ENCODE measurements around the gene KHDC4.
"Not testable (repeated sequence)": the region's sequence is repeated elsewhere in the genome, so short reads cannot be mapped to it uniquely, and the experiment has no call there.

KHDC4 gene

DNA sequence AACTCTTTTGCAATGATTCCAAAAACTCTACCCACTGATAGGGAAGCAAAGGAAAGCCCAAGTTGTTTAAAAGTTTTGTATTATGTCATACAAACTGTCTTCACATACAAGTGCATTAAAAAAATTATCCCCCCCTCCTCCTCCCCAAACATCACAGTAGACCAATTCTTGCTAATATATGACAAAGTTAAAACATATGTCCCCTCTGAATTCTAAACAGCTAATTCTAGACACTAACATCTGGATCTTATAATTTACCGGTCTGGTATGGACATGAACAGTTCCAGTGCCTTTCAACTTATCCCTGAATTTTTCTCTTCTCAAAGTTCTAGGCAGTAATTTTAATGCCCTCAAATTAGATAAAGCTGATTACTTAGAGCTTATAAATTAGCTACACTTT lies 36.5 kb downstream of the KHDC4 start:
- no peak for DNase-seq

DNA sequence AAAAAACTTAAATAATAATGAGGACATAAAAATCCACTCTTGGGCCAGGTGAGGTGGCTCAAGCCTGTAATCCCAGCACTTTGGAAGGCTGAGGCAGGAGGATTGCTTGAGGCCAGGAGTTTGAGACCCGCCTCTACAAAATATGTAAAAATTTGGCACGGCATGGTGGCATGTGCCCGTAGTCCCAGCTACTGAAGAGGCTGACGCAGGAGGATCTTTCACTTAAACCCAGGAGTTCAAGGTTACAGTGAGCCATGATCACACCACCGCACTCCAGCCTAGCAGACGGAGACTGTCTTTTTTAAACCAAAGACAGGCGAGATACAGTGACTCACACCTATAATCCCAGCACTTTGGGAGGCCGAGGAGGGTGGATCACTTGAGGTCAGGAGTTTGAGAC lies 37.7 kb downstream of the KHDC4 start:
- not testable (repeated sequence) for DNase-seq

DNA sequence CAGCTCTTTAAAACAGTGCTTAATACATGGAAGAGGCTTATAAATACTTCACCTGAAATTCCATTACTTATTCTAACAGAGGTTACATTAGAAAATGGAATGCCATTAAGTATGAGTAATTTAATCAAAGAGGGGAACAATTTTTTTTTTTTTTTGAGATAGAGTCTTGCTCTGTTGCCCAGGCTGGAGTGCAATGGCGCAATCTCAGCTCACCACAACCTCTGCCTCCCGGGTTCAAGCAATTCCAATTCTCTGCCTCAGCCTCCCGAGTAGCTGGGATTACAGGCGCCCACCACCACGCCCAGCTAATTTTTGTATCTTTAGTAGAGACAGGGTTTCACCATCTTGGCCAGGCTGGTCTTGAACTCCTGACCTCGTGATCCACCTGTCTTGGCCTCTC lies 38.6 kb downstream of the KHDC4 start:
- not testable (repeated sequence) for DNase-seq

DNA sequence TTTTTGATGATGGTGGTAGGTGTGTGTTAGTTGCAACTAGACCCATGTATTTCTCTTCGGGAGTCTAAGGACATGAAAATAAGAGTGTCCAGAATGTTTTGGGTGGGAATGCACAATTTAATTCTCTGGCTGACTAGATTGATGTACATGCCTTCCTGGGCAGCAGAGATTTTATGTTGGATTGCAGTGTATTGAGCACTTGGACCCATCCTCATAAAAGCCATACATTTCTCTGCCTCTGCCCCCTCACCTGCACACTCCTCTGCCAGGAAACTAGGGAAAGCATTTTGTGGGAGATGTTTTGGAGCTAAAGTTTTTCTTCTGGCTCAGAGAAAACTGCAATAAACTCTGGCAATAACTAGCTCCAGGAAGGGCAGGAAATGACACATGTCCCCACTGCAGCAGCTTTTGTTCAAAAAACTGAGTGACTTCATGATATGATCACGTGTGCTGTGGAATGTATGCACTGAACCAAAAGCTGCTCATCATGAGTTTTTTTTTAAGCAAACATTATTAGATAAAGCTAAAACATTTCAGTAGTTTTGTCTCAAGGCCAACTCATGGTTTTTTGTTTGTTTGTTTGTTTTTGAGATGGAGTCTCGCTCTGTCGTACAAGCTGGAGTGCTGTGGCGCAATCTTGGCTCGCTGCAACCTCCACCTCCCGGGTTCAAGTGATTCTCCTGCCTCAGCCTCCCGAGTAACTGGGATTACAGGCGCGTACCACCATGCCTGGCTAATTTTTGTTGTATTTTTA lies 40.6 kb downstream of the KHDC4 start:
- no peak for DNase-seq

DNA sequence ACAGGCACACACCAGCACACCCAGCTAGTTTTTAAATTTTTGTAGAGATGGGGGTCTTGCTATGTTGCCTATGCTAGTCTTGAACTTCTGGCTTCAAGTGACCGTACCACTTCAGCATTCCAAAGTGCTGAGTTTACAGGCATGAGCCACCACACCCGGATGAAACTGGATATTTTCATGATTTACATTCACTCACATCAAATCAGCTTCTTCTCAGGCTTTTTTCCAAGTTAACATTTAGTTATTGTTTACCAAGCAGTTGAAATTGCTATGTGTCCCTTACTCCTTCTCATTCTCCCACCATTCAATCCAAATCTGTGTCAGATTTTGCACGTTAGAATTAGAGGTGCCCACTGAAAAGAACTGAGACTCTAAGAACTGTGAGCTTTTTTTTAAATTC lies 41.4 kb downstream of the KHDC4 start:
- DNase-seq, result no peak

DNA sequence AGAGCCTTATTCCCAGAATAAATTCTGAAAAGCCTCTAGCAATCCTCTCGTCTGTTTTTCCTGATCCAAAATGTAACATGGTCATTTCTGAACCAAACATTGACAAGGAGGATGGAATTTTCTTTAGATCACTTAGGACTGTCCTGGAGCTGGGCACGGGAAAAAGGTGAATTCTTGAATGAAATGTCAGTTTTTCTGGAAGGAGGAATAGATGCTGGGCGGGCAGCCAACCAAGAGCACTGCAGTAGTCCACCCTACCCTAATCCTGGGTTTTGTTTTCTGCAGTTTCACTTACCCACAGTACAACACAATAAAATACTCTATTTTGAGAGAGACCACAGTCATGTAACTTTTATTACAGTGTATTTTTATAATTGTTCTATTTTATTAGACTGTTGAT lies 44.0 kb downstream of the KHDC4 start:
- no peak for DNase-seq

DNA sequence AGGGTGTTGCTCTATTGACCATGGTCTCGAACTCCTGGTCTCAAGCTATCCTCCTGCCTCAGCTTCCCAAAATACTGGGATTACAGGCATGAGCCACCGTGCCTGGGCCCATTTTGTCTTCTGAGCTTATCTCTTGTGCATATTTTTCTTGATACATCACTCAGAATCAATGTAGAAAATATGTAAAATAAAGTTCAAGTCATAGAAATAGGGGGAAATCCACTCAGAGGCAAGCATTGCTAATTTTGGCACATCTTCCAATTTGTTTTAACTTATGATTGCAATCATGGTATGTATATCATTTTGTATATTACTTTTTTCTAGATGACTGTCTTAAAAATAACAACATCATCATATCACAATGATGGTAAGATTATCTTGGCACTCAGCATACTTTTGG lies 44.6 kb downstream of the KHDC4 start:
- DNase-seq, result no peak

DNA sequence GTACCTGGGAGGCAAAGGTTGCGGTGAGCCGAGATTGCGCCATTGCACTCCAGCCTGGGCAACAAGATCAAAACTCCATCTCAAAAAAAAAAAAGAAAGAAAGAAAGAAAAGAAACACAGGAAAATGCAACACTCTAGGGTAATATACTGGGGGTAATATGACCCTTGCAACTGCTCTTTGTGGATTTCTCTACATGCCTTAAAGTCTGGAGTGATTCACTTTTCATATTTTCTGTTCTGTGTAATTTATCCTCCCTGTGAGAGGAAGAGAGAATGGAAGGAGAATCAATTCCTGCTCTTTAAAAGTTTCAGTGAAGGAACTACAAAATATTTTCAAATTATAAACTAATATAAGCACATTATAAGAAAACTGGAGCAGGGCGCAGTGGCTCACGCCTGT lies 45.7 kb downstream of the KHDC4 start:
- no peak for DNase-seq

DNA sequence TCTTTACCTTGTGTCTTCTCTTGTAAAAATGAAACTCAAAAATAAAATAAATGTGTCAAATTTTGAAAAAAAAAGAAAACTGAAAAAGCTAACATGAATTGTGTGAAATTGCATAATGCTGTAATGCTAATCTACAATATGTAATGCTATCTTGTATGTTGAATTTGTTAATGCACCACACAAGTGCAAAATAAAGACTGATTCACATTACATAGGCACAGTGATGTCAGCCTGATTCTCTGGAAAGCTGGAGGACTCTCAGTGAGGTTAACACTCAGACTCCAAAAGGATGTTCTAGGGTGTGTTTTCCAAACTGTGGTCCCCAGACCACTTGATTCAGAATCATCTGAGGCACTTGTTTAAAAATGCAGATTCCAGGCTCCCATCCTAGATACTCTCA lies 49.2 kb downstream of the KHDC4 start:
- no peak for DNase-seq

DNA sequence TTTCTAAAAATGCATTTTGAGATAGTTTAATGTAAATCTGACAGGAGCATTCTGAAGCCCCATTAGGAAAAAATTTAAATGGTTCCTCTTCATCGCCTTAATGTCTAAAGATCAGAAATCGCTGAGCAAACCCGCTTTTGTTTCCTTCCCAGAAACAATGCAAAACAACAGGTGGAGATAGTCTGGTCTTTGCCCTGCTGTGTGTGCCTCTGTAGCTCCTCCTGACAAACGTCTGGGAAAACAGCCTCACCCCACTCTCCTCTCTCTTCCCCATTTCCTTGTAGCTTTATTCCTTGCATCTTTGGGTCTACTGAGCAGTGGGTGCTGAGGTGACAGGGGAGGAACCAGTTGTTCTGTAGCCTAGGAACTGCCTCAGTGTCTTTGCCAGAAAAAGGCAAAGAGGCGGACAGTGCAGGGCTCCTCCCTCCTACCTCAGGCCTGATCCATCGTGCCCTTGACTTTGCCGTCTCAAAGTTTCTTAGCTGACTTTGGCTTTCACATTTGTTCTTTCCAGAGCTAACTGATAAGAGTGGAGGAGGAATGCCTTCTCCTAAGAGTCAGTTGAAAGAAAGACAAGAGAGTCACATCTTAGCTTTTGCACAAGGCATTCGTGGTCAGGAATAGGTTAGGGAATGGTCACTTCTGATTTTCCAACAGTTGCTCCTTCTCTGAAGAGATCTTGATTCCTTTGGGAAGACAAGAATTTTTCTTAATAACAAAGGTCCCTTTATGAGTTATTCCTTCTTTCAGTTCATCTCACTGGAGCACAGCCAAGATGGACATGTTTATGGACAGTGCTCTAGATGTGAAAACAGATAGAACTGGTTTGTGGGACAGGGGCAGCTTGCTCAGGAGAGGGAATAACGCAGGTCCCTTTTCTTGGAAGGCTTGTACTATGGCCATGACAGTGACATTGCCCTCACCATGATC lies 49.9 kb downstream of the KHDC4 start:
- no peak for DNase-seq

DNA sequence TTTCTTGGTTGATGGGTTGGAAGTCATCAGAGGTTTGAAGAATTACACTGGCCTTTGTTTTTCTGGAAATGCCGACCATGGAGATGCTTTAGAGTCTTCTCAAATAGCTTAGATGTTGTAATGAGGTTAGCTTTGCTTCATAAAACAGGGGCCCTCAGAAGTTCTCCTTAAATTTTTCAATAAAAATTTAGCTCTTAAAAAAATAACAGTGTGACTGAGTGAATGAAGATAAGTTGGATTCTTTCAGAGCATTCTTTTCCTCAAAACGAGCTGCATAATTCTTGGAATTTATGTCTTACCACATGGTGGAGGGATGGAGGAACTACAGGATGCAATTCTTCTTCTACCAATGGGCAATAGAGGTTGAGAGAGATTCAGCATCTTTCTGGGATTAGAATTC lies 51.4 kb downstream of the KHDC4 start:
- DNase-seq, result no peak

DNA sequence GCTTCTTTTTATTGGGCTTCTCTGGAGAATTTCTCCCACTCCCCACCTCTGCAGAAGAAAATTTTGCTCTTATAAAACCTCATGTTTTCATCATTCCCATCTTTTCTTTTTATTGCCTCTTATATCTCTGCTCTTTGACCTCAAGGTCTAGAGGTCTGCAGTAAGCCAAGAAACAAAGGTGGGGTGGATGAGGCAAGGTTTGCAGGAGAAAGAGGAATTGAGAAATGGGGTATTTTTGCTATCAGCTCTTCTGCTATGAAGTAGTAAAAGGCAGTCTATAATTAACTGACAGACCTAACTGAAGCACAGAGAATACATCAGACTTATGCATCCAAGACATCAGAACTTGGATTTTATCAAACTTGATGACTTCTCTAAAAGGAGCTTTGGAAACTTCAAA lies 52.0 kb downstream of the KHDC4 start:
- DNase-seq, result no peak

DNA sequence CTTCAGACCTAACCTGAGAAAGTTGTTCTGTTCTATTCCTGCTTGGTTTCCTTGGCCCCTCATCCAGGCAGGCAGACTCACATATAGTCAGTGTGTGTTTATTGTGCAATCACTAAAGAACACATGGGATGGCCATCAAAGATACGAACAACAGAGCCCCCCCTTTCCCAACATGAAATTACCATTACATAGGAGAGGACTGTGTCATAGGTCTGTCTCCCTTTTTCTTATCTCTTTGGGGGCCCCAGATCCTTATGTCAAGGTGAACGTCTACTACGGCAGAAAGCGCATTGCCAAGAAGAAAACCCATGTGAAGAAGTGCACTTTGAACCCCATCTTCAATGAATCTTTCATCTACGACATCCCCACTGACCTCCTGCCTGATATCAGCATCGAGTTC lies 53.3 kb downstream of the KHDC4 start:
- no peak for DNase-seq

DNA sequence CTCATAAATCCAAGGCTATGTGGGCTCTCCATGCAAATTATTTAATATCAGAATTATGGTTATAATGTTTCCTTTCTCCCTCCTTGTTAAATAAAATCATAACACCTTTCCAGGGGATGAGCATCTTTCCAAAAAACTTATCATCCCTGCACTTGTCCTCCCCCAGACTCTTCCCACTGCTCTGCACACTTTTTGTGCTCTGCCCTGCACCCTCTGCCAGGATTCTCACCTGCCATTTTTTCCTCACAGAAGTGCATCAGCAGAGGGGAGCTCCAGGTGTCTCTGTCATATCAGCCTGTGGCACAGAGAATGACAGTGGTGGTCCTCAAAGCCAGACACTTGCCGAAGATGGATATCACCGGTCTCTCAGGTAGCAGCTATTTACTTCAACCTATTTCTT lies 54.0 kb downstream of the KHDC4 start:
- no peak for DNase-seq

DNA sequence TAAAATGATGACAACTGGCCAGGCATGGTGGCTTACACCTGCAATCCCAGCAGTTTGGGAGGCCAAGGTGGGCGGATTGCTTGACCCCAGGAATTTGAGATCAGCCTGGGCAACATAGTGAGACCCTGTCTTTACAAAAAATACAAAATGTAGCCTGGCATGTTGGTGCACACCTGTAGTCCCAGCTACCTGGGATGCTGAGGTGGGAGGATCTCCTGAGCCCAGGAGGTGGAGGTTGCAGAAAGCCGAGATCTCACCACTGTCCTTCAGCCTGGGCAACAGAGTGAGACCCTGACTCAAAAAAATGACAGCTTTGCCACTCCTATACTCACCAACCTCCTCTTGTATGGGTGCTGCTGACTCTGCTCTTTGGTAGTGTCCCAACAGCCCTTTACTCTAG lies 56.3 kb downstream of the KHDC4 start:
- no peak for DNase-seq

DNA sequence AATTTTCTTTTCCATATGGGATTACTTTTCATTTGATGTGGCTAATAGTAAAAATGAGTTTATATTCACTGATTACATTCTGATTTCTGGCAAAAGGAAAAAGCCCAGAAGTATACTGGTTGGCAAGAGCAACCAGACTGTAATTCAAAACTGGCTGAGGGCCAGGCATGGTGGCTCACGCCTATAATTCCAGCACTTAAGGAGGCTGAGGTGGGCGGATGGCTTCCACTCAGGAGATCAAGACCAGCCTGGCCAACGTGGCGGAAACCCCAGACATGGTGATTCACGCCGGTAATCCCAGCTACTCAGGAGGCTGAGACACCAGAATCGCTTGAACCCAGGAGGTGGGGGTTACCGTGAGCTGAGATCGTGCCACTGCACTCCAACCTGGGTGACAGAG lies 60.4 kb downstream of the KHDC4 start:
- DNase-seq, result peak; percentile 15

DNA sequence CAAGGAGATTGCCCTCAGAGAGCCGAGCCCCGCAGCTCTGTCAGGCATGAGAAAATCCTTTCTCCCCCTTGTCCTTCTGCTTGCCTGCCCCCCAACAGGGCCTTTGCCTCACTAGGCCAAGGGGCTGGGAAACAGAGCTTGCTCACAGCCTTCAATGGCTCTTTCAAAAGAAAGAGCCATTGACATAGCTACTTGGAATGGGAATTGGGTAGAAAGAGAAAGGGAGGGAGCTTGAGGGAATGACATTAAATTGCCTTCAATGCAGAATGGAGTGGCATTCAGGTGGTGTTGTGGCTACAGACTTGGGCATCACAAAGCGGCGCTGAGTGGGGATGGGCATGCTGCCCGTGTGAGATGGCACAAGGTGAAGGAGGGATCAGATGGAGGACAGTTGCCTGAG lies 61.7 kb downstream of the KHDC4 start:
- DNase-seq, result no peak

DNA sequence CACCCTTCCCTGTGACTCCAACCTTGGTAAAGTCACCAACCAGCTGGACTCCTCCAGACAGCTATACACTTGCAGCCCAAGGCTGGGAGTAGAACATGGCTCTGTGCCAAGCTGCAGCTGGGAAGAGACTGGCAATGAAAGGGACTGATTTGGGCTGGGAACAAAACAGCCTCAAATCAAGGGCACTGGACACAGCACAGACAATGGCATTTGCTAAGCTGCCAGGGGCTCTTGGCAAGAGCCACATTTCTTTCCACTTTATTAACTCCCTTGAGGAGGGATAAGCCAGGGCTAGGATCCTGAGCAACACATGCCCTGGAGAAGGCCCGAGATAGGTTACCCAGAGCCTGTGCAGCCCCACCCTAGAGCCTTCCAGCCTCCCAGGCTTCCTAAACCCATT lies 62.8 kb downstream of the KHDC4 start:
- peak; percentile 89 for DNase-seq

DNA sequence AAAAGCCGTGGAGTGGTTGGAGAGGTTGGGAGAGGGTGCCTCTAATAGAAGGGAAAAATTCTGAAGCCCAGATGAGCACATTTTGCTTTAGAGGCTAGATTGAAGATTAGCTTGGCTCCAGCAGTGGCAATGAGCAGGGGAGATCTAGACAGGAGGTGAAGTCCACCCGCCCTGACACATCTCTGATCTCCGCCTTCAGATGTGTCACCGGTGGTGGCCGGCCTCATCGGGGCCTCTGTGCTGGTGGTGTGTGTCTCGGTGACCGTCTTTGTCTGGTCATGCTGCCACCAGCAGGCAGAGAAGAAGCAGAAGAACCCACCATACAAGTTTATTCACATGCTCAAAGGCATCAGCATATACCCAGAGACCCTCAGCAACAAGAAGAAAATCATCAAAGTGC lies 66.4 kb downstream of the KHDC4 start:
- DNase-seq, result no peak

DNA sequence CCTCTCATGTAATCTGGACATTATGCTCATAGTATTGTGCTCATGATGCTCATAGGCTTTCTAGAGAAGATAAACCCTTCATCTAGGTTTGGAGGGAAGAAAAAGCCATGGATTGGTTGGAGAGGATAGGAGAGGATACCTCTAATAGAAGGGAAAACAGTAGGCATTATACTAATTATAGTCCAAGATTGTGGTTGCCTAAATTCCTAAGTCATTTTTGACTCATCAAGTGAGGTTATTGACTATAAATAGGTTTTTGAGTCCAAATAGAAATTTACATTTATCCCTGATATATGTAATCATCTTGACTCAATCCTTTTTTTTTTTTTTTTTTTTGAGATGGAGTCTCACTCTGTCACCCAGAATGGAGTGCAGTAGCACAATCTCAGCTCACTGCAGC lies 69.8 kb downstream of the KHDC4 start:
- no peak for DNase-seq
